K562 (cell line): ENCODE data around the gene RBBP4. TPM values are rescaled to one million over a fixed set of nuclear protein-coding genes. Genes with fewer than 3 reads are reported as not detected.
"Not testable (repeated sequence)": the region's sequence is repeated elsewhere in the genome, so short reads cannot be mapped to it uniquely, and the experiment has no call there.

Source experiments
- ATAC-seq: fragments of 200-7000 bp; cut with Tn5 transposase; 3 replicates; pipeline ENCODE4 v1.9.1; 2020; ENCODE audit warnings: moderate library complexity
- BruUV-seq: library from RNA; stranded (reverse); fragments of 400-500 nt; replicated peaks from 2 replicates; lab custom pipeline; 2021; lab: Mats Ljungman, UMichigan
- CTCF ChIA-PET: fragments of 300-600 bp; formaldehyde crosslinking; extraction: SDS; loops from one replicate; lab custom pipeline; 2021; ENCODE audit warnings: low intra/inter-chr PET ratio; lab: Yijun Ruan, JAX
- POLR2A ChIA-PET: fragments of 300-600, 350-650 bp; sonication (Branson Sonifier 250); formaldehyde crosslinking; extraction: SDS; loops from one replicate; lab custom pipeline; 2021; ENCODE audit warnings: antibody characterized with exemption, inconsistent platforms; lab: Yijun Ruan, JAX
- DNase-seq, 4 experiments: peaks; one replicate each; pipeline versions ENCODE4 v3.0.0 to v3.0.0-alpha.2; 2011 to 2018; ENCODE audit warnings: low spot score in 3 of 4, mixed read lengths in 3 of 4; ENCODE audit errors: extremely low read depth in 1 of 4
- FAIRE-seq: peaks from 2 replicates; lab custom pipeline; 2011; peaks lifted over from hg19 to GRCh38; lab: Jason Lieb, UNC
- H2AFZ ChIP-seq: 2 replicates; pipeline ENCODE4 v1.6.0; 2011; ENCODE audit warnings: low read depth, low read length, control low read depth, inconsistent platforms
- H3K27ac ChIP-seq: fragments of 200-600 bp; 3 replicates; pipeline ENCODE4 v1.8.0; 2011; ENCODE audit warnings: low read depth, mild to moderate bottlenecking, control low read depth, inconsistent platforms, low read length, moderate library complexity, mixed read lengths; ENCODE audit errors: extremely low read depth
- H3K27me3 ChIP-seq, 2 experiments: fragments of 300-600 bp in 1 of 2; 2 replicates in 1 of 2; 3 replicates in 1 of 2; pipeline versions ENCODE4 v1.6.0 to v1.8.0; 2011; ENCODE audit warnings: inconsistent platforms in 2 of 2, low read length in 2 of 2, mild to moderate bottlenecking in 1 of 2, mixed read lengths in 1 of 2, moderate library complexity in 1 of 2; ENCODE audit not compliant: control insufficient read depth in 2 of 2, insufficient read depth in 2 of 2
- H3K36me3 ChIP-seq: fragments of 300-600 bp; 3 replicates; pipeline ENCODE4 v1.8.0; 2011; ENCODE audit warnings: mild to moderate bottlenecking, low read length, inconsistent platforms; ENCODE audit not compliant: control insufficient read depth, insufficient read depth
- H3K4me1 ChIP-seq, 2 experiments: fragments of 200-600 bp in 1 of 2; replicated peaks in 1 of 2; 2 replicates in 1 of 2; 3 replicates in 1 of 2; pipeline versions ENCODE4 v1.5.1 to v1.8.0; 2011; ENCODE audit warnings: inconsistent platforms in 2 of 2, low read length in 2 of 2, mild to moderate bottlenecking in 1 of 2, mixed read lengths in 1 of 2, moderate library complexity in 1 of 2; ENCODE audit not compliant: control insufficient read depth in 2 of 2, insufficient read depth in 2 of 2
- H3K4me2 ChIP-seq: 2 replicates; pipeline ENCODE4 v1.6.1; 2011; ENCODE audit warnings: low read length, control low read depth, inconsistent platforms, mixed read lengths; ENCODE audit not compliant: insufficient read depth
- H3K4me3 ChIP-seq: fragments of 200-600 bp; sonication (generic), shearing (Covaris generic); 2 replicates; pipeline ENCODE4 v1.5.1; 2016; ENCODE audit warnings: control low read depth, inconsistent platforms
- H3K79me2 ChIP-seq: fragments of 200-600 bp; 3 replicates; pipeline ENCODE4 v1.8.0; 2011; ENCODE audit warnings: low read length, inconsistent platforms; ENCODE audit not compliant: control insufficient read depth, insufficient read depth
- H3K9ac ChIP-seq, 2 experiments: 2 replicates each; pipeline versions ENCODE4 v1.6.0 to v1.6.1; 2011; ENCODE audit warnings: low read depth in 2 of 2, low read length in 2 of 2, control low read depth in 1 of 2, inconsistent platforms in 1 of 2, mild to moderate bottlenecking in 1 of 2, mixed read lengths in 1 of 2; ENCODE audit not compliant: insufficient read depth in 1 of 2
- H3K9me1 ChIP-seq: one replicate; pipeline ENCODE4 v1.6.0; 2011; ENCODE audit warnings: inconsistent platforms, mild to moderate bottlenecking, low read length, moderate library complexity; ENCODE audit not compliant: control insufficient read depth, insufficient read depth
- H3K9me3 ChIP-seq: replicated peaks from 2 replicates; pipeline ENCODE4 v1.5.1; 2011; ENCODE audit warnings: low read depth, low read length, inconsistent platforms; ENCODE audit not compliant: control insufficient read depth, insufficient read depth
- H4K20me1 ChIP-seq: replicated peaks from 2 replicates; pipeline ENCODE4 v1.6.1; 2011; ENCODE audit warnings: low read length, inconsistent platforms, mixed read lengths; ENCODE audit not compliant: control insufficient read depth, insufficient read depth
- EGR1 ChIP-seq: fragments of 450-650 bp; conservative IDR thresholded peaks from 2 replicates; pipeline ENCODE4 v1.6.1; 2017; ENCODE audit warnings: mild to moderate bottlenecking
- ETV1 ChIP-seq: fragments of 450-650 bp; conservative IDR thresholded peaks from 2 replicates; pipeline ENCODE4 v1.6.1; 2016; ENCODE audit warnings: missing genetic modification characterization, control low read depth, low read depth, missing compliant biosample characterization
- FOXM1 ChIP-seq, 2 experiments: fragments of 450-650 bp in 1 of 2; sonication (generic) in 1 of 2; formaldehyde crosslinking in 1 of 2; IDR thresholded peaks; 2 replicates each; pipeline versions ENCODE4 v1.6.1 to v1.9.0; 2017 to 2022; ENCODE audit warnings: low read depth in 2 of 2, mild to moderate bottlenecking in 2 of 2, missing genetic modification reagents in 1 of 2, moderate library complexity in 1 of 2
- GABPB2 ChIP-seq: fragments of 250-450 bp; sonication (Bioruptor Pico); conservative IDR thresholded peaks from 2 replicates; pipeline ENCODE4 v1.5.1; 2021; ENCODE audit warnings: mild to moderate bottlenecking
- HDAC2 ChIP-seq: fragments of 450-650 bp; IDR thresholded peaks from 2 replicates; pipeline ENCODE4 v1.6.1; 2016; ENCODE audit warnings: mild to moderate bottlenecking
- MAFG ChIP-seq: fragments of 450-650 bp; conservative IDR thresholded peaks from 2 replicates; pipeline ENCODE4 v1.6.1; 2016; ENCODE audit warnings: missing genetic modification characterization, missing compliant biosample characterization
- MIER1 ChIP-seq: fragments of 450-650 bp; IDR thresholded peaks from 2 replicates; pipeline ENCODE4 v1.6.1; 2016; ENCODE audit warnings: antibody characterized with exemption, mild to moderate bottlenecking, low read depth
- PATZ1 ChIP-seq: fragments of 250-450 bp; sonication (Bioruptor Pico); IDR thresholded peaks from 2 replicates; pipeline ENCODE4 v1.5.0; 2020; ENCODE audit warnings: mild to moderate bottlenecking, borderline replicate concordance
- POLR3G ChIP-seq: IDR thresholded peaks from 2 replicates; pipeline ENCODE4 v1.6.1; 2011; ENCODE audit not compliant: insufficient read length, insufficient replicate concordance; ENCODE audit errors: extremely low read depth
- RCOR1 ChIP-seq, 2 experiments: IDR thresholded peaks; 2 replicates each; pipeline ENCODE4 v1.6.1; 2012; ENCODE audit warnings: low read depth in 2 of 2, low read length in 2 of 2, borderline replicate concordance in 1 of 2, improper control_type of control experiment in 1 of 2
- TCF3 ChIP-seq: sonication (generic); formaldehyde crosslinking; IDR thresholded peaks from 2 replicates; pipeline ENCODE4 v1.4.0; 2020; ENCODE audit warnings: mild to moderate bottlenecking, missing genetic modification reagents
- XRCC5 ChIP-seq: fragments of 200-400 bp; formaldehyde crosslinking; IDR thresholded peaks from 2 replicates; pipeline ENCODE4 v1.6.1; 2017; ENCODE audit warnings: low read depth, mild to moderate bottlenecking, low read length
- ZNF146 ChIP-seq: IDR thresholded peaks from one replicate; pipeline ENCODE4 v1.6.1; 2018; ENCODE audit warnings: missing compliant biosample characterization; ENCODE audit not compliant: unreplicated experiment
- ZNF224 ChIP-seq: sonication (generic); formaldehyde crosslinking; IDR thresholded peaks from 2 replicates; pipeline ENCODE4 v1.8.0; 2022; ENCODE audit warnings: mild to moderate bottlenecking, missing genetic modification reagents
- ZNF274 ChIP-seq: IDR thresholded peaks from 2 replicates; pipeline ENCODE4 v1.6.1; 2011; ENCODE audit warnings: low read depth, mild to moderate bottlenecking, low read length, moderate library complexity, borderline replicate concordance
- ZNF384 ChIP-seq: IDR thresholded peaks from 2 replicates; pipeline ENCODE4 v1.6.1; 2012; ENCODE audit warnings: low read depth, low read length, improper control_type of control experiment
- WGBS: fragments of 100-300 bp; shearing (Covaris generic); methylation state at CpG from one replicate; pipeline ENCODE4 v1.1.6; 2016; ENCODE audit warnings: low coverage, mixed read lengths; ENCODE audit not compliant: insufficient coverage; ENCODE audit errors: missing lambda C conversion rate; 5-methylcytosine and 5-hydroxymethylcytosine counted together
- in situ Hi-C: fragments of 300-500 bp; cut with MboI; formaldehyde crosslinking; loops from 4 replicates; pipeline ENCODE4 v1.15.0; 2018; ENCODE audit warnings: inconsistent platforms, mixed read lengths
- intact Hi-C: fragments of 100-400 bp; cut with micrococcal nuclease; formaldehyde crosslinking; loops from 2 replicates; pipeline ENCODE4 v1.14.2; 2022
- polyA plus RNA-seq, 8 experiments: library from polyadenylated mRNA; depleted of rRNA in 4 of 8; stranded (reverse) in 5 of 8; unstranded in 3 of 8; fragments of >200 nt; fragmentation: Nextera tagmentation in 2 of 8; fragmentation: Illumina TruSeq in 1 of 8; extraction: Ambion mirVana in 2 of 8; extraction: Trizol in 1 of 8; gene quantifications; 2 replicates each; pipeline versions ENCODE4 v1.2.1 to v1.2.3, GENCODE V29; 2011 to 2014; ENCODE audit warnings: inconsistent platforms in 1 of 8, missing spikeins in 1 of 8
- total RNA-seq, 7 experiments: library from RNA; depleted of rRNA in 6 of 7; stranded (reverse); fragments of >200 nt in 6 of 7; fragmentation: Illumina TruSeq in 2 of 7; extraction: Trizol in 2 of 7; gene quantifications; 2 replicates each; pipeline versions ENCODE4 v1.2.1 to v1.2.3, GENCODE V29; 2011 to 2021; ENCODE audit warnings: low replicate concordance in 1 of 7

Gene RBBP4
- total and polyA plus RNA-seq, 9 of the 15 experiments (the other 6 are each of a cell fraction or from before 2014, with no cell fraction given): 185 to 409 (median 259) TPM

- FAIRE-seq, H3K27ac ChIP-seq, H3K4me3 ChIP-seq, H3K27me3 ChIP-seq, CTCF ChIA-PET, DNase-seq, H3K4me2 ChIP-seq, intact Hi-C loops, H3K79me2 ChIP-seq, H3K9me1 ChIP-seq, H3K4me1 ChIP-seq, H3K9ac ChIP-seq, H2AFZ ChIP-seq, H4K20me1 ChIP-seq, H3K9me3 ChIP-seq, ATAC-seq, POLR2A ChIA-PET, in situ Hi-C loops: not testable (repeated sequence)
- TSS peak; percentile 37 for BruUV-seq
- peaks cover 93% of the 10 kb centered on the region for H3K36me3 ChIP-seq
- WGBS: 86% methylated on average over 4 of the region's 4 CpGs
These were observed 29.0 kb downstream of the RBBP4 start for GRCh38 chr1:32679993-32680392.

GRCh38 chr1:32680642-32681041 is 29.6 kb downstream of the RBBP4 start:
- Histone ChIP-seq H3K27me3 (no peaks in the 10 kb centered on the region), H3K9me3 (no peaks in the 10 kb centered on the region), H3K4me3 (no peak overlapping the region), H4K20me1 (no peaks in the 10 kb centered on the region), H3K36me3 (peaks cover 95% of the 10 kb centered on the region), H2AFZ (no peak overlapping the region), H3K4me1 (no peaks in the 10 kb centered on the region), H3K27ac (no peak overlapping the region), H3K9me1 (no peaks in the 10 kb centered on the region), H3K79me2 (no peaks in the 10 kb centered on the region), H3K4me2 (no peak overlapping the region), H3K9ac (no peak overlapping the region)
- ChIA-PET POLR2A (no interaction called here), CTCF (no interaction called here)
- DNase-seq: no peak
- WGBS: 67% methylated on average over 1 of the region's 1 CpG
- no peak for ATAC-seq
- in situ Hi-C loops: no loop called here
- TF ChIP-seq TCF3 (no peak), ETV1 (tag) (no peak), ZNF146 (CRISPR knock-in tag) (no peak), ZNF384 (no peak), ZNF224 (CRISPR knock-in tag) (no peak), POLR3G (no peak), EGR1 (no peak), FOXM1 (IDR thresholded peaks at IDR 0.05; ENCODE audit: low read depth) (no peak), FOXM1 (CRISPR knock-in tag; IDR thresholded peaks at IDR 0.05; ENCODE audit: low read depth) (no peak), XRCC5 (no peak), HDAC2 (no peak), MAFG (tag) (no peak), PATZ1 (CRISPR knock-in tag) (no peak), MIER1 (no peak), RCOR1 (IDR thresholded peaks at IDR 0.05; ENCODE audit: borderline replicate concordance in 1 of 2, low read depth in 2 of 2, low read length in 2 of 2) (no peak), ZNF274 (no peak), GABPB2 (CRISPR knock-in tag) (no peak)
- FAIRE-seq: no peak
- no TSS peak for BruUV-seq
- intact Hi-C loops: no loop called here
